Ascending aorta (tissue), 2 donors: Measurements from ENCODE around the gene HID1. TPM values are rescaled to one million over a fixed set of nuclear protein-coding genes. Genes with fewer than 3 reads are reported as not detected.

Experiments used
- DNase-seq, 2 donors: peaks; one replicate each; pipeline ENCODE4 v3.0.0-alpha.2; 2019; ENCODE audit warnings: low spot score in 2 of 2
- H3K27ac ChIP-seq, 2 donors: fragments of 200-600 bp; sonication (generic); one replicate each; pipeline ENCODE4 v1.5.1; 2016 to 2017; ENCODE audit warnings: mild to moderate bottlenecking in 1 of 2
- H3K27me3 ChIP-seq: fragments of 200-600 bp; sonication (generic); one replicate; pipeline ENCODE4 v1.5.1; 2017
- H3K36me3 ChIP-seq, 2 donors: fragments of 200-600 bp; sonication (generic); one replicate each; pipeline ENCODE4 v1.5.1; 2016
- H3K4me1 ChIP-seq, 2 donors: fragments of 200-600 bp; sonication (generic); one replicate each; pipeline ENCODE4 v1.5.1; 2016 to 2017; ENCODE audit warnings: mild to moderate bottlenecking in 1 of 2
- H3K4me3 ChIP-seq, 2 donors: fragments of 200-600 bp; sonication (generic); one replicate each; pipeline ENCODE4 v1.5.1; 2016 to 2017; ENCODE audit warnings: mild to moderate bottlenecking in 1 of 2
- H3K9me3 ChIP-seq, 2 donors: fragments of 200-600 bp; sonication (generic); one replicate each; pipeline ENCODE4 v1.5.1; 2016
- intact Hi-C: fragments of 100-400 bp; cut with DNase I; formaldehyde crosslinking; loops from one replicate; pipeline ENCODE4 v1.15.1; 2023
- total RNA-seq: library from RNA; depleted of rRNA; stranded (reverse); fragments of >200 nt; gene quantifications from one replicate; pipeline ENCODE4 v1.1.0, GENCODE V29; 2016
- TF ChIP-seq, protein P1 (sequence below), 3 experiments: fragments of 200-600 bp in 2 of 3; fragments of 450-650 bp in 1 of 3; sonication (generic) in 2 of 3; IDR thresholded peaks; one replicate each; pipeline ENCODE4 v1.5.1; 2016 to 2019; ENCODE audit warnings: antibody characterized with exemption in 3 of 3, mild to moderate bottlenecking in 1 of 3, moderate library complexity in 1 of 3

Gene HID1
- total RNA-seq, 1 donor from 2014 or later: 103 TPM

- TF ChIP-seq, protein P1, sequence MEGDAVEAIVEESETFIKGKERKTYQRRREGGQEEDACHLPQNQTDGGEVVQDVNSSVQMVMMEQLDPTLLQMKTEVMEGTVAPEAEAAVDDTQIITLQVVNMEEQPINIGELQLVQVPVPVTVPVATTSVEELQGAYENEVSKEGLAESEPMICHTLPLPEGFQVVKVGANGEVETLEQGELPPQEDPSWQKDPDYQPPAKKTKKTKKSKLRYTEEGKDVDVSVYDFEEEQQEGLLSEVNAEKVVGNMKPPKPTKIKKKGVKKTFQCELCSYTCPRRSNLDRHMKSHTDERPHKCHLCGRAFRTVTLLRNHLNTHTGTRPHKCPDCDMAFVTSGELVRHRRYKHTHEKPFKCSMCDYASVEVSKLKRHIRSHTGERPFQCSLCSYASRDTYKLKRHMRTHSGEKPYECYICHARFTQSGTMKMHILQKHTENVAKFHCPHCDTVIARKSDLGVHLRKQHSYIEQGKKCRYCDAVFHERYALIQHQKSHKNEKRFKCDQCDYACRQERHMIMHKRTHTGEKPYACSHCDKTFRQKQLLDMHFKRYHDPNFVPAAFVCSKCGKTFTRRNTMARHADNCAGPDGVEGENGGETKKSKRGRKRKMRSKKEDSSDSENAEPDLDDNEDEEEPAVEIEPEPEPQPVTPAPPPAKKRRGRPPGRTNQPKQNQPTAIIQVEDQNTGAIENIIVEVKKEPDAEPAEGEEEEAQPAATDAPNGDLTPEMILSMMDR (IDR thresholded peaks at IDR 0.05): no peak
- intact Hi-C loops: no loop called here
- Histone ChIP-seq H3K4me3 (no peak overlapping the region), H3K4me1 (no peaks in the 10 kb centered on the region), H3K27ac (no peak overlapping the region), H3K9me3 (no peaks in the 10 kb centered on the region), H3K27me3 (no peaks in the 10 kb centered on the region), H3K36me3 (no peaks in the 10 kb centered on the region)
- DNase-seq: no peak
Observed at GRCh38 chr17:74903671-74904070, 68.9 kb downstream of the HID1 start.

GRCh38 chr17:74903034-74903433 is 69.5 kb downstream of the HID1 start:
- intact Hi-C loops: no loop called here
- Histone ChIP-seq H3K4me3 (no peak overlapping the region), H3K36me3 (no peaks in the 10 kb centered on the region), H3K9me3 (no peaks in the 10 kb centered on the region), H3K27ac (no peak overlapping the region), H3K27me3 (no peaks in the 10 kb centered on the region), H3K4me1 (no peaks in the 10 kb centered on the region)
- DNase-seq: no peak
- TF ChIP-seq, protein P1 (IDR thresholded peaks at IDR 0.05): no peak

GRCh38 chr17:74901353-74902135 is 71.0 kb downstream of the HID1 start:
- DNase-seq: no peak

More at GRCh38 chr17:74901353-74902135, 71.0 kb downstream of the HID1 start:
- H3K4me3 ChIP-seq: no peak overlapping the region
- H3K4me1 ChIP-seq: no peaks in the 10 kb centered on the region
- H3K27me3 ChIP-seq: no peaks in the 10 kb centered on the region
- H3K9me3 ChIP-seq: no peaks in the 10 kb centered on the region
- TF ChIP-seq, protein P1 (IDR thresholded peaks at IDR 0.05): no peak
- no peak overlapping the region for H3K27ac ChIP-seq
- intact Hi-C loops: no loop called here
- H3K36me3 ChIP-seq: no peaks in the 10 kb centered on the region

Other genes starting within 250 kb of the HID1 start
- gene RAB37, start 235.5 kb downstream of the HID1 start, total RNA-seq: 0.32 TPM
- 81.8 TPM for gene NHERF1, start 224.1 kb downstream of the HID1 start, total RNA-seq
- gene NAT9, start 196.4 kb downstream of the HID1 start, total RNA-seq: 13.3 TPM
- gene GRIN2C, start 112.9 kb downstream of the HID1 start, total RNA-seq: not detected
- gene FDXR, start 99.8 kb downstream of the HID1 start, total RNA-seq: 93.1 TPM
- gene FADS6, start 79.1 kb downstream of the HID1 start, total RNA-seq: not detected
- not detected for gene USH1G, start 49.5 kb downstream of the HID1 start, total RNA-seq
- gene OTOP2, start 48.5 kb downstream of the HID1 start, total RNA-seq: not detected
- not detected for gene OTOP3, start 36.9 kb downstream of the HID1 start, total RNA-seq
- 54.7 TPM for gene CDR2L, start 14.9 kb upstream of the HID1 start, total RNA-seq
- 14.5 TPM for gene MRPL58, start 39.9 kb upstream of the HID1 start, total RNA-seq
- gene ATP5PD, start 74.2 kb upstream of the HID1 start, total RNA-seq: 133 TPM
- gene KCTD2, start 74.5 kb upstream of the HID1 start, total RNA-seq: 31.4 TPM
- 101 TPM for gene SLC16A5, start 115.2 kb upstream of the HID1 start, total RNA-seq
- gene ARMC7, start 137.2 kb upstream of the HID1 start, total RNA-seq: 1.4 TPM
- gene NT5C, start 159.0 kb upstream of the HID1 start, total RNA-seq: 18.3 TPM
- gene JPT1, start 181.8 kb upstream of the HID1 start, total RNA-seq: 23.0 TPM
- 23.9 TPM for gene SUMO2, start 210.2 kb upstream of the HID1 start, total RNA-seq
- gene NUP85, start 232.9 kb upstream of the HID1 start, total RNA-seq: 38.1 TPM